NCI-H526 (cell line): ENCODE results near the gene CDC42BPG.

Experiments used
- DNase-seq, 2 experiments: peaks; one replicate each; lab custom pipeline; 2025; lab: John Stamatoyannopoulos, UW

The CDC42BPG gene

DNA sequence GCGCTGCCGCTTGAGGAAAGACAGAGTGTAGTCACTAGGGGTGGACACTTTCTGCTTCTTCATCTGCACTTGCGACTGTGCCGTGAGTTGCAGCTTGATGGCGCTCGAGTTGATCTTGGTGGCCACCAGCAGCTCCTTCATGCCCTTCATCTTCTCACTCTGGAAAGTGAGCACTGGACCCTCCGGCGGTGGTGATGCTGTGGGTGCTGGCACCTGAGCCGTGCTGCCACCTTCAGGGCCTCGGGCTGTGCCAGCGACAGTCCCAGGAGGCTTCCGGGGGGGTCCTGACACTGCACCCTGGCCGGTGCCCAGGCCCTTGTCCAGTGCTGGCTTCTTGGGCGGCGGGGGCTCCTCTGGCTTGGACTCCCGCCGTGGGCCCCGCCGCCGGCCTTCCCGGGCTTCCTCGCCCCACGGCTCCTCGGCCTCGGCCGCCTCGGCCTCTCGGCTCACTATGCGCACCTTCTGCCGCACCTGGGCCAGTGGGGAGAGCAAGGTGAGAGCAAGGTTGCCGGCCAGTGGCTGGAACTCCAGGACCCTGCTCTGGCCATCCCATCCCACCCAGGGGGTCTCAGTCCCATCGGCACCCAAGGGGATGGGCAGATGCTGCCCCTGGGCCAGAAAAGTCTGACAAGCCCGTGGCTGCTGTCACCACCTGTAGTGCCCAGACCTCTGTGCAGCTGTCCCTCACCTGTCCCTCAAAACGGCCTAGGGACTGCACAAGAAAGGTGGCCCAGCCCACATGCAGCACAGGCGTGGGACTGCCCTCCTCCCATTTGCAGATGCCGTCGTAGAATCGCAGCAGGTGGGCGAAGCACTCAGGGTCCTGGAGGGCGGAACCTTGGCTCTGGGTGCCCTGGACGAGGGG, 39.9 kb downstream of the CDC42BPG start:
- peak in 1 of 2 experiments; percentile 53 for DNase-seq

DNA sequence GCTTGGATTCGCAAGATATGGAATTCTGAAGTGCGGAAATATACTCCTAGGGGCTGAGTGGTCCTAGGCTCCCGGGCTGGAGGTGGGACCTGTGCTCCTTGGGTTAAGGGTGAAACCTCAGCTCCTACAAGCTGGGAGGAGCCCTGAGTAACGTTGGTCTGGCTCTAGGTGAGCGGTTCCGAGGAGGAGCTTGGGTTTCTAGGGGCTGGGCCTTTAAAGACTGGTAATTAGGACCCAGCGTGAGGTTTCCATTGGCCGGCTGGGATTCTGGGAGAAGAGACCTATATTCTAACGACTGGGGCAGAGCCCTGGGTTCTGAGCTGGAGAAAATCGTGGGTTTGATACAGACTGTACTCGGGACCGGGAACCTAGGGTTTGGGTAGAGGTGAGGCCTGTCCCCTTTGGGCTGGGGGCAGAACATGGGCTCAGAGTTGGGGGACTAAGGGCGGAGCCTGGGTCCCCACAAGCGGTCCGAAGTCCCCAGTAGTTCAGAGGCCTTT, 40.6 kb downstream of the CDC42BPG start:
- DNase-seq = peak in 1 of 2 experiments; percentile 65

DNA sequence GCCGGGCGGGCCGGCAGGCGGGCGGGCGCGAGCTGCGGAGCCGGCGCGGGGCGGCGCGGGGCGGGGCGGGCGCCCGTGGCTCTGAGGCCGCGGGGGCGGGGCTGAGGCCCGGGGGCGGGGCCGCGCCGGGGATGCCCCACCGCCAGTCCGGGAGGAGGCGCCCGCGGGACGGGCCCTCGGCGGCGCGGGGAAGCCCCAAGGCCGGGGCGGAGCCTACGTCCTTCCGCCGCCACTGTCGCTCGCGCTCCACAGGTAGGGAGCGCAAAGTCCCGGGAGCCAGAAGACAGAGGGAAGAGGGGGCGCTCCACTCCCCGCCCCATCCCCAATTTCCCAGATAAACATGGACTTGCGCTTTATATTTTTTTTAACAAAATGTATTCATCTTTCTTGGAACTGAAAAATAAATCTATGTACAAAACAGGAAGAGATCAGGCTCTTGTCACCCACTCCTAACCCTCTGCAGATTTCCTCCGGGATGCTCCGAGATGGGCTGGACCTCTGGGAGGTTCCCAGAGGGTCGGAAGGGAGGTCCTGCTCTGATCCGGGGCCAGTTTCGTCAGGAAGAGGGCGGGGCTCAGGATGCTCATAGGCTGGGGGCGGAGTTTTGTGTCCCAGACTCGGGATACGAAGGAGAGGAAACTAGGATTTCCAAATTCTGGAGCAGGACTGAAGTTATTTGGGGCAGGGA, 41.2 kb downstream of the CDC42BPG start, which contains the start of gene MAP4K2:
MAP4K2 (minus strand) TSS at position 57 of the 688 bp plus-strand sequence. CDS start 65 bp downstream, outside the sequence.
- DNase-seq = peak; percentile 72 to 96

DNA sequence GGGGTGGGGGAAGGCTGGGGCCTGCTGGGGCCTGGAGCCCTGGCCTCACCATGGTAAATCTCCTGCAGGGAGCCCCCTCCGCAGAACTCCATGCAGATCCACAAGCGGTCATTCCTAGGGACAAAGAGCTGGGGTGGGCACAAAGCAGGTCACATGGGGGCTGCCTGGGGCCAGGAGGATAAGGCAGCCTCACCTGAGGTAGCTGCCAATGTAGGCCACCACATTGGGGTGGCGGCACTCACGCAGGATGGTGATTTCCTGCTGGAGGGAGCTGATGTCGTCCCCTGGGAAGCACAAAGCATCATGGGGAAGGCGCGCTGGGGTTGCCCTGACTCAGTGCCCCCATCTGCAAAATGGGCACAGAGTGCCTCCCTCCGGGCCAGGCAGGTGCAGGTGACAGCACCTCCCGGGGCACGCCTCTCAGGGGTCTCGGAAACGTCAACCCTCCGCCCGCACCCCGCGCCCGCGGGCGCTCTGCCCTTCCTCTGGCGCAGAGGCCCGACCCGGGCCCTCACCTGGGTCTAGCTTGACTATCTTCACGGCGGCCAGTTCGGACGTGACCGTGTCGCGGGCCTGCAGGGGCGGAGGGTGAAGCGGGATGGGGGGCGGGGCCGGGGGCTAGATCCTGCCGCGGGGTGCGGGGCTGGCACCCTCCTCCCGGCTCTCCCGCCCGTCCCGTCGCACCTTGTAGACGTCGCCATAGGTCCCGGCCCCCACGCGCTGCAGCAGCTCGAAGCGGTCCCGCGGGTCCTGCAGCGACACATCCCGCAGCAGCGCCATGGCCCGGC, 41.9 kb downstream of the CDC42BPG start:
- no peak for DNase-seq

DNA sequence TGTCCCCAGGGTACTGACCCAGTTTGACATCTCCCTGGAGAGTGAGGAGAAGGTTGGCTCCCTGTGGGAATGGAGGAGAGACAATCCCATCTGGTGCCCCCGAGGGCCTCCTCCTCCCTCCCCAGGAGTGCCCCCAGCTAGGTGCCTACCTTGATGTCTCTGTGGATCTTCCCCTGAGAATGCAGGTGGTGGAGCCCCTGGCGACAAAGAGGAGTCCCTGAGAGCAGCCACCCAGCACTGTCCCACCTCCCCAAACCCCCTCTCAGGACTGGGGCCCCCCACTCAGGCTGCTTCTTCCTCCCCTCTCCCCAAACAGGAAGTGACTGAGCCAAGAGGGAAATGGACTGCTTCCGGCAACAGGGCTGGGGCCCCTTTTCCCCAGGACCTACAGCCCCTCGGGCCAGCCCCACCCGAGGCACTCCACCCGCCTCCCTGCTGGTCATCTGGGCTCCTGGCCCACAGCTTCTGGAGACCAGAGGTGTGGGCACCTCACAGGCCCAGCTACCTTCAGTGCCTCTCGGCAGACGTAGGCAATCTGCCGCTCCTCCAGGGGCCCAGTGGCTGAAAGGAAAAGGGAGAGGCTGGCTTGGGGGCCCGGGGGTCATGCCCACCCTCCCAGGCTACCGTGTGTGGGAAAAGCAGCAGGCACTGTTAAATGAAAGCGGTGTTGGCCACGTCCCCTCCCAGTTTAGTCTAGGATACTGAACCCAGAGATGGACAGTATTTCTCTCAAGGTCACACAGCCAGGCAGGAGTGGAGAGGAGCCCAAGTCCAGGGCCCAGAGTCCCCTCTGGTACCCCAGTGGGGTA, 42.7 kb downstream of the CDC42BPG start:
- no peak for DNase-seq

DNA sequence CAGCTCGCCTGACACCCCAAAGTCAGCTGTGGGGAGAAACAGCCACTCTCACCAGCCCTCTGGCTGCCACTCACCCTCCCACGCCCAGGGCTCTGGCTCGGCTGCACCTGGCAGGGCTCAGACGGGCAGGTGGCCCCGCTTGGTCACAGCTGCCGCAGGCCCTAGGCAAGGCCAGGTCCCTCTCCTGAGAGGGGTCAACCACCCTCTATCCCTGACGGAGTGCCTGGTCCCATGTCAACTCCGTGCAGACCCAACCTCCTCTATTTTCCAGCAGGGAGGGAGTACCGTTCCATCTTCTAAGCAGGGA, 43.3 kb downstream of the CDC42BPG start:
- no peak for DNase-seq

DNA sequence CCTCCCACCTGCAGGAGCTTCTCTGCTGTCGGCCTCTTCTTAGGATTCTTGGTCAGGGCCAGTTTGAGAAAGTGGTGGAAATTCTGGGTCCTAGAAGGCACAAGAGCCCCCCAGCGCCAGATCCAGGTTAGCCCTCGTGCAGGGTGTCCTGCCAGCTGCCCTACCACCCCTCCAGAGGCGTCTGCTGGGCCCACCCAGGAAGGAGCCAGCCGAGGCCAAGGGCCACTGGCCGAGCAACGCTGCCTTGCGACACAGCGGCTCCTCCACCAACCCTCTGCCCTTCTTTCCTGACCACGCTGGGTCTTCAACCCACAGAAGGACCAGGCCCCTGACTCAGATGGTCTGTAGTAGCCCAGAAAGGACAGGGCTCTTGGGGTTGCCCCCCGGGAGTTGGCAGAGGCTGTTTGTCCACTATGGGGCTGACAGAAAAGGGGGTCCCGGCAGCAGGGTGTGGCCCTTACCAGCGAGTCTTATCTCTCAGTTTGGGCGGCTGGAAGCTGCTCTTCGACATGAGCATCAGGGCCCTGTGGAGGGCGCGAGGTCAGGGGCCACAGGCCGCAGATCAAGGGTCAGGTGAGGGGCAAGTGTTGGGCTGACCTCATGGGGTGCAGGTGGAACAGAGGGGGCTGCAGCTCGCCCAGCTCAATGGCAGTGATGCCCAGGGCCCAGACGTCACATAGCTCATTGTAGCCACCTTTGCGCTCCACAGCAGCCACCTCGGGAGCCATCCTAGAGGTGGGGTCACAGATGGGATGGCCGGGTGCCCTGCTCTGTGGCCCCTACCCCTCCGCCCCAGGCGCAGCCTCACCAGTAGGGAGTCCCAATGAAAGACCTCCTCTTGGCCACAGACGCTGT, 43.9 kb downstream of the CDC42BPG start:
- no peak for DNase-seq

DNA sequence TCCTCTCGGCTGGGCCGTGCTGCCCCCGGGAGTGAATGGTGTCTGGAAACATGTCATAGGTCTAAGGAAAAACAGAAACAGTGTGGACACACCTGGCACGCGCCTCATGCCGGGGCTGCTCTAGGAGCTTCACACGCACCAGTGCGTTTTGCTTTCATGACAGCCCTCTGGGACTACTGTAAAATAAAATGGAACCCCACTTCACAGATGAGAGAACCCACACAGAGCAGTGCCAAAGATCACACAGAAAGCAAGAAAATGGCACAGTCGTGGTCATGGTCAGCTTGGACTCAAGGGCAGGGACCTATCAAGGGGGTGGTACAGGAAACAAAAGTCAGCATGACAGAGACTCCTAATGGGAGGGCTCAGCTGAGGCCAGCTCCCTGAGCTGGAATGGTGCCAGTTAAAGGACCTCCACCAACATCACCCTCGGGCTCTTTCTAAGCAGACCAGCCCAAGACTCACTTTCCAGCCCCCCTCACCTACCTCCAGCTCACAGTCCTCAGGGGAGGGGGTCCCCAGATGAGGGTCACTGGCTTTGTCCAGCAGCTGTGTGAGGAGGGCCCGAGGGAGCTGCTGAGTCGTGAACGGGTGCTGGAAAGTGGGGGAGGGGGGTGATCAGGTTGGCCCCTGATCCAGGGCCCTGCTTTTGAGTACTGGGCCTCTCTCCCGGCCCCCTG, 44.7 kb downstream of the CDC42BPG start:
- no peak for DNase-seq

DNA sequence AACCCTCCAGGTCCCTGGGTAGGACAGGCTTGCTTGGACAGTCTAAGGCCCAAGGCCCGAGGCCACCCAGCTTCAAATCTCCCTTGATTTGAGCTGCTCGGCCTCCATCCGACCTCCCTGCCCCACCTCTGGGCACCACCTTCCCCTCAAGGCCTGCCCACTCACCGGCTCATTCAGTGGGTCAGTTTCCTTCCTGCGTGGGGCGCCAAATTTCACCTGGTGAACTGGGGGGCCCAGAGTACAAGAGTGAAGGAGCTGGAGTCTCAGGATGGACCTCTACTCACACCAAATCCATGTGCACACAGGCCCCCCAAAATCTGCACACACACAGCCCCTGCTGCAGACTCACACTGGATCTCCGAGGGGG, 45.2 kb downstream of the CDC42BPG start:
- DNase-seq = no peak

DNA sequence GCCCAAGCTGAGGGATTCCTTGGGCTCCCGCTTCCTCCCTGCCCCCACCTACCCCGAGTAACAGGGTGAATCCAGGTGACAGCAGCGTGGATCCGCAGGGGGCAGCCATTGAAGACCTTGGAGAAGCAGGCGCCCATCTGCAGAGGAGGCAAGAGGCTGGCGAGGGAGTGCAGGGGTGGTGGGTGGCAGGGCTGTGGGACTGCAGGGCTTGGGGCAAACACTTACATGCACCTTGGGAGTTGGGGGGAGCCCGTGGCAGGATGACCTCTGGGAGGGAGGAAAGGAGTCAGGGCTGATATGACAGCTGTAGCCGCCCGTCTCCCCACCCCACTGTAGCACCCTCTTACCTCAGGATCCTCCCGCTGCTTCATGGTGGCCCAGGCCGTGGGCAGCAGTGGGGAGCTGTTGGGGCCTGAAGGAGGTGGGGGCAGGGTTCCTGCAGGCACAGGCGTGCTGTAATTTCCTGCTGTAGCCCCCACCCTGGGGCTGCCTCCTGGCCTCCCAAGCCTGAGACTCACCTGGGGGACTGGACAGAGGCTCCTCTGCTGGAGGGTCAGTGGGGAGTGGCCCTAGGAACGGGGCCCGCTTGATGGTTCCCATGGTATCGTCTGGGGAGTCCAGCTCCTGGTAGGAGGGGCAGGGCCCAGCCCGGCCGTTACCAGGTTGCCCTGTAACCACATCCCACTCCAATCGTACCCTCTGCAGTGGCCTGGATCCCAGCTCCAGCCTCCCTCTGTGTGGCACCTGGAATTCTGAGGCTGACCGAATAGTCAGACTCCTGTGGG, 47.5 kb downstream of the CDC42BPG start:
- DNase-seq = no peak

DNA sequence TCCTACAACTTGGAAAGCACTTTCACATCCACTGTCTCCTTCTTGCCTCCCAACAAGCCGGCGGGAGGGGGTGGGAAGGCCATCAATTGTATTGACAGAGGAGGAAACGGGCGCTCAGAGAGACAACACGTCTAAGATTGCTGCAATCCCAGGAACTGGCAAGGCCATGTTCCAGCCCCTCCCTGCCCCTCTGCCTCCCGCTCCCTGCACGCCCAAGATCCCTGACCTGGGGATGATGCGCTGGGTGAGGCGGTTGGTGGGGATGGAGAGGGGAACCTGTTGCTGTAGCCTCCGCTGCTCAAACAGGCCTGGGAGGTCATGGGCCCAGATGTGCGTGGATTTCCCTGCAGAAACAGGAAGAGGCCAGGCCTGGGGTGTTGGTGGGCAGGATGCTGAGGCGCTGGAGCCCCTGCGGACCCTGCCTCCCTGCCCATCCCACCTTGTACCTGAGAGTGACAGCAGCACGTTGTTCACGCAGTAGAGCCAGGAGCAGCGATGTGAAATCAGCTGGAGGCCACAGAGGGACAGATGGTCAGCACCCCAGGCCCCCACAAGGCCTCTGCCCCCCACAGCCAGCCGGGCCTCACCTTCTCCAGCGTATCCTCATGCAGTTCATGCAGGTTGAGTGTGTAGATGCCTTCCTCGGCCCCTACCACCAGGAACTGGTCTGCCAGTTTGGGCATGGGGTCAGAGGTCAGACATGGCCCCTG, 48.3 kb downstream of the CDC42BPG start:
- no peak for DNase-seq

DNA sequence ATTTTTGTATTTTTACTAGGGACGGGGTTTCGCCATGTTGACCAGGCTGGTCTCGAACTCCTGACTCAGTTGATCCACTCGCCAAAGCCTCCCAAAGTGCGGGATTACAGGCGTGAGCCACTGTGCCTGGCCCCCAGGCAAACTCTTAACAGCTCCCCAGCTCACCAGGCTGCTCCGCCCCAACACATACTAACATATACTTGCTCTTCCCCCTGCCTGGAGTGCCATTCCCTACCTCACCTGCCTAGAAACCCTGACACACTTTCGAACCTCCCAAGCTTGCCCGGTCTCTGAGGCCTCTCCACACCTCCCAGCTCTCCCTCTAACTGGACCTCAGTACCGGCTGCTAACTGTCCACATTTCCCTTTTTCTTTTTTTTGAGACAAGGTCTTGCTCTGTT, 49.9 kb downstream of the CDC42BPG start:
- no peak for DNase-seq

DNA sequence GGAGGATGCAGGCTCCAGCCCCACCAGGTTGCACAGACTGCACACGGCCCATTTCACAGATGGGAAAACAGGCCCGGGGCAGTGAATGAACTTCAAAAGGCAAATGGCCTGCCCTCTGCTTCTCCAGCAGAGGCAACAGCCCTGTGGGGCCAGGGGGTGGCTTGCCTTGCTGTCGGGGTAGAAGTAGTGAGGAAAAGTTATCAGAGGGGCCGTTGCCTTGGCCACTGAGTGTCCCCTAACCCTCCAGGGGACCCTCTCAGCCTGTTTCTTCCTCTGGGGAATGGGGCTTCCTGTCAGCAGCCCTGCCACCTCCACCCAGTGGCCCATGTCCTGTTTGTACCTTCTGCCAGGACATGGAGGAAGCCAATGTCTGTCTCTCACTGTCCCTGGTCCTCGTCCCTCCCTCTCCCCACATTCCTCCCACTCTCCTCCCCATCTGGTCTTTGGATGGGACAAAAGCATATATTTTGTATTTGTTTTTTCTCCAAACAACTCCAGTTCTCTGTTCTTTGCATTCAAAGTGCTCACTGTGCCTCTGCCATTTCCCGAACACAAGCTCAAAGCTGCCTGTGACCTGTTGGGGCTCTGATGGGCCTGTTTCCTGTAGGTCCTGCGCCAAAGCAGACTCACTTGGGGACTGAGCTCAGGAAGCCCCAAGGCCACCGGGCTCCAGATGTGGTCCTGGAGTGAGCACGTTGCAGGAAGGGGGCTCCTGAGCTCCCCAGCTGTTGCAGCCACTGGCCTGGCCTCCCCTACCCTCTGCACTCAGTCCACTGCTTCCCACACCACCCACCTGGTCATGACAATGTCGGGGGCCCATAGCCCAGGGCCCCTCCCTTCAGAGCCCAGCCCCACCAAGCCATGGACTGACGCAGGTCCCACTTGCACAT, 50.9 kb downstream of the CDC42BPG start:
- DNase-seq = no peak

DNA sequence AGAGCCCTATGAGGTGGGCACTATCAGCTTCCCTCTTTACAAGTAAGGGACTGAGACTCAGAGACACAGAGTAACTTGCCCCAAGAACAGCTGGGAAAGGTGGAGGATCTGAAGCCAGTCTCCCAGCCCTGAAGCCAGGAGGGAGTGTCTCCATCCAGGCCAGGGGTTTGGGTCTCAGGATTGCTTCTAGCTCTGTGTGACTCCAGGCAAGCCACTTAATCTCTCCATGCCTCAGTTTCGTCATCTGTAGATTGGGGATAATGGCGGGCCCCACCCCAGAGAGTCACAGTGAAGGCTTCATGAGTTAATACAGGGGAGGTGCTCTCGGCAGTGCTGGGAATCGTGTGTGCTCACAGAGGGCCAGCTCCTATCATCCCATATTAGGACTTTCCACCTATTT, 52.0 kb downstream of the CDC42BPG start:
- DNase-seq = no peak

DNA sequence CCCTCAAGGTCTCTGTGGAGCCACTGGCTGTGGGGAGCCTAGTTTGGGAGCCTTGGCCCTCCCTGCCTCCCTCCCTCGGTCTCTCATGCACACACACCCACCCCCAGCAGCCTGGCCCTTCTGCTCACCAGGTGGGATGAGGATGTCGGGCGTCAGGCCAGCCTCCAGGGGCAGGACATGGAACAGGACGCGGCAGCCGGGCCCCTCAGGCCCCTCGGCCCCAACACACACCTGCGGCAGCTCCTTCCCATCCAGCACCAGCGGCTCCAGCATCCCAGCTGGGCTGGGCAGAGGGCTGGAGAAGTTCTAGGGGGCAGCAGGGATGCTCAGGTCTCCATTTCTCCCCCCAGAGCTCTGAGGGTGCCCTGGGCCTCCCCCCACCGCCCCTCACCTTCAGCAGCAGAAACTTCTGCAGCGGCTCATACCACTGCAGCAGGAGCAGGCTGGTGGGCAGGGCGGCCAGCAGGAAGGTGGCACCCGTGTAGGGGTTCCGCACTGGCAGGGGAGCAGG, 52.6 kb downstream of the CDC42BPG start:
- no peak for DNase-seq

DNA sequence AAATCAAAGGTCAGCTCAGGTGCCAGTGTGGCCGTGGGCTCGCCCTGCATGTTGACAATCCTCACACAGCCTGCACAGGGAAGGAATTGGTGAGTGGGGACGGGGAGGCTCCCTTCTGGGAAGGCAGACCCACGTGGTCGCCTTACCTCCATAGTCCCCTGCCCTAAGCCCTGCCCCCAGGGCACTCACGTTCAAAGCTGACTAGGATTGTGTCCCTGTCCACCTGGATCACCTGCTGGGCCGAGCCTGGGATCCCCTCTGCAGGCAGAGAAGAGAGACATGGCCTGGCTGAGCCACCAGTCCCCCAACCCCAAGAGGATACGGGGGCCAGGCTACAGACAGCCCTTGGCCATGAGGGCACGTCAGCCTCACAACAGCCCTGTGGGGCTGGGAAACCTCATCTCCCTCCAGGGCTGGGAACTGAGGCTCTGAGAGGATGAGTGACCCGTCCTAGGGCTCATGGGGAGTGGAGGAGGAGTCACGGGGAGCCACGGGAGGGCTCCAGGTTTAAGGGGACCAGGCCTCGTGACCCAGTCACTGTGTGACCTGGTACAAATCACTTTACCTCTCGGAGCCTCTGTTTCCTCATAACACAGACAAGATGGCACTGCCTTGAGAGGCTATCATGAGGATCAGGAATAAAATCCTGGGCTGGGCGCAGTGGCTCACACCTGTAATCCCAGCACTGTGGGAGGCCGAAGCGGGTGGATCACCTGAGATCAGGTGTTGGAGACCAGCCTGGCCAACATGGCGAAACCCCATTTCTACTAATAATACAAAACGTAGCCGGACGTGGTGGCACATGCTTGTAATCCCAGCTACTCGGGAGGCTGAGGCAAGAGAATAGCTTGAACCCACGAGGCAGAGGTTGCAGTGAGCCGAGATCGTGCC, 54.0 kb downstream of the CDC42BPG start:
- no peak for DNase-seq
